GM12878 (cell line): Measurements from ENCODE around the gene YWHAH. TPM values are rescaled to one million over a fixed set of nuclear protein-coding genes. Genes with fewer than 3 reads are reported as not detected.

Experiments
- ATF2 ChIP-seq: IDR thresholded peaks from 2 replicates; pipeline ENCODE4 v1.6.1; 2012; ENCODE audit warnings: low read length, inconsistent platforms
- CREM ChIP-seq: IDR thresholded peaks from 2 replicates; pipeline ENCODE4 v1.6.1; 2014; ENCODE audit warnings: antibody characterized with exemption, low read depth
- CTCF ChIP-seq, 3 experiments: IDR thresholded peaks in 2 of 3; conservative IDR thresholded peaks in 1 of 3; 2 replicates each; pipeline ENCODE4 v1.5.1; 2011; ENCODE audit warnings: low read depth in 3 of 3, low read length in 3 of 3, mild to moderate bottlenecking in 3 of 3, control low read depth in 2 of 3, moderate library complexity in 2 of 3, inconsistent platforms in 1 of 3, mixed read lengths in 1 of 3; ENCODE audit not compliant: control insufficient read depth in 2 of 3, insufficient read depth in 1 of 3; ENCODE audit errors: extremely low read depth in 1 of 3
- DPF2 ChIP-seq: fragments of 450-650 bp; IDR thresholded peaks from 2 replicates; pipeline ENCODE4 v1.6.1; 2017; ENCODE audit warnings: mild to moderate bottlenecking
- HCFC1 ChIP-seq: fragments of 150-350 bp; IDR thresholded peaks from 2 replicates; pipeline ENCODE4 v1.6.1; 2014; ENCODE audit warnings: low read length
- KAT2A ChIP-seq: conservative IDR thresholded peaks from 2 replicates; pipeline ENCODE4 v1.6.1; 2011; ENCODE audit warnings: low read depth, low read length; ENCODE audit not compliant: control insufficient read depth
- KDM1A ChIP-seq: fragments of 200-600 bp; sonication (generic); IDR thresholded peaks from 2 replicates; pipeline ENCODE4 v1.6.1; 2016; ENCODE audit warnings: borderline replicate concordance
- MTA3 ChIP-seq: IDR thresholded peaks from 2 replicates; pipeline ENCODE4 v1.6.1; 2012; ENCODE audit warnings: low read length, inconsistent platforms, borderline replicate concordance
- NR2F1 ChIP-seq: fragments of 450-650 bp; conservative IDR thresholded peaks from 2 replicates; pipeline ENCODE4 v1.6.1; 2017; ENCODE audit warnings: mild to moderate bottlenecking
- SPI1 ChIP-seq: IDR thresholded peaks from 2 replicates; pipeline ENCODE4 v1.6.1; 2011; ENCODE audit warnings: low read depth, mild to moderate bottlenecking, low read length, moderate library complexity, borderline replicate concordance; ENCODE audit not compliant: insufficient read depth
- TCF12 ChIP-seq: IDR thresholded peaks from 2 replicates; pipeline ENCODE4 v1.6.1; 2011; ENCODE audit warnings: low read depth, mild to moderate bottlenecking, low read length
- ZNF384 ChIP-seq: IDR thresholded peaks from 2 replicates; pipeline ENCODE4 v1.6.1; 2012; ENCODE audit warnings: low read depth, mild to moderate bottlenecking, low read length, improper control_type of control experiment, borderline replicate concordance
- ZNF687 ChIP-seq: fragments of 450-650 bp; IDR thresholded peaks from 2 replicates; pipeline ENCODE4 v1.6.1; 2017; ENCODE audit warnings: mild to moderate bottlenecking, moderate library complexity
- polyA plus RNA-seq, 11 experiments: library from polyadenylated mRNA; depleted of rRNA in 4 of 11; unstranded in 6 of 11; stranded (reverse) in 5 of 11; fragments of >200 nt; fragmentation: Nextera tagmentation in 4 of 11; fragmentation: Illumina TruSeq in 1 of 11; extraction: Ambion mirVana in 4 of 11; extraction: Trizol in 1 of 11; gene quantifications; 1 replicate in 1 of 11; 2 replicates in 10 of 11; pipeline versions ENCODE4 v1.2.1 to v1.2.3, GENCODE V29; 2011 to 2016; ENCODE audit warnings: inconsistent platforms in 2 of 11, missing spikeins in 2 of 11, low read depth in 1 of 11
- total RNA-seq, 4 experiments: library from RNA; depleted of rRNA in 3 of 4; stranded (reverse); fragments of >200 nt in 3 of 4; fragmentation: Illumina TruSeq in 1 of 4; extraction: Trizol in 1 of 4; gene quantifications; 2 replicates each; pipeline versions ENCODE4 v1.2.1 to v1.2.3, GENCODE V29; 2013 to 2021

YWHAH gene
- total and polyA plus RNA-seq, 10 of the 15 experiments (the other 5 are each of a cell fraction or from before 2014, with no cell fraction given): 34.2 to 197 (median 115) TPM

GRCh38 chr22:31947296-31947695 is 3.0 kb downstream of the YWHAH start (continued):
- TF ChIP-seq ZNF384 (no peak), NR2F1 (no peak), ATF2 (no peak), HCFC1 (no peak), KDM1A (no peak), DPF2 (no peak), KAT2A (no peak), MTA3 (no peak), CREM (no peak), TCF12 (no peak), SPI1 (no peak), CTCF (IDR thresholded peaks at IDR 0.05 in 2 of 3, conservative IDR thresholded peaks at IDR 0.05 in 1 of 3; ENCODE audit: control insufficient read depth in 2 of 3, extremely low read depth in 1 of 3, insufficient read depth in 1 of 3, low read depth in 3 of 3, low read length in 3 of 3) (peak; percentile 83 to 93 (median 92)), ZNF687 (no peak)
